Thyroid gland (tissue), 4 donors: ENCODE data around the gene KCNQ2. TPM values are rescaled to one million over a fixed set of nuclear protein-coding genes. Genes with fewer than 3 reads are reported as not detected.

Experiments used
- DNase-seq, 2 donors: peaks; one replicate each; pipeline ENCODE4 v3.0.0-alpha.2; 2019
- H3K27ac ChIP-seq, 3 donors: fragments of 200-600 bp; sonication (generic); 1 replicate in 2 of 3; 2 replicates in 1 of 3; pipeline ENCODE4 v1.5.1; 2016 to 2019; ENCODE audit warnings: mild to moderate bottlenecking in 1 of 3, moderate library complexity in 1 of 3
- H3K27me3 ChIP-seq: fragments of 200-600 bp; sonication (generic); one replicate; pipeline ENCODE4 v1.5.1; 2019
- H3K36me3 ChIP-seq, 2 donors: fragments of 200-600 bp; sonication (generic); one replicate each; pipeline ENCODE4 v1.5.1; 2016 to 2019
- H3K4me1 ChIP-seq, 2 donors: fragments of 200-600 bp; sonication (generic); one replicate each; pipeline ENCODE4 v1.5.1; 2017 to 2019
- H3K4me3 ChIP-seq, 3 donors: fragments of 200-600 bp; sonication (generic); replicated peaks in 1 of 3; 1 replicate in 2 of 3; 2 replicates in 1 of 3; pipeline ENCODE4 v1.5.1; 2016; ENCODE audit warnings: mild to moderate bottlenecking in 1 of 3
- H3K9me3 ChIP-seq: fragments of 200-600 bp; sonication (generic); one replicate; pipeline ENCODE4 v1.5.1; 2017
- POLR2A ChIP-seq, 2 donors: fragments of 450-650 bp; IDR thresholded peaks; one replicate each; pipeline ENCODE4 v1.6.1; 2017; ENCODE audit warnings: antibody characterized with exemption in 2 of 2, mild to moderate bottlenecking in 2 of 2, moderate library complexity in 1 of 2
- WGBS, 2 donors: methylation state at CpG; one replicate each; pipeline ENCODE4 v1.1.5; 2017; 5-methylcytosine and 5-hydroxymethylcytosine counted together
- intact Hi-C: fragments of 100-400 bp; cut with DNase I; formaldehyde crosslinking; loops from one replicate; pipeline ENCODE4 v1.15.1; 2023
- total RNA-seq, 4 donors: library from RNA; depleted of rRNA; stranded (reverse); fragments of >200 nt; gene quantifications; one replicate each; pipeline ENCODE4 v1.2.3, GENCODE V29; 2016
- TF ChIP-seq, protein P1 (sequence below), 6 experiments: fragments of 200-600 bp in 3 of 6; fragments of 450-650 bp in 3 of 6; sonication (generic) in 3 of 6; IDR thresholded peaks; one replicate each; pipeline ENCODE4 v1.5.1; 2016 to 2019; ENCODE audit warnings: antibody characterized with exemption in 6 of 6, mild to moderate bottlenecking in 2 of 6, inconsistent platforms in 1 of 6, moderate library complexity in 1 of 6

Gene KCNQ2
- total RNA-seq, 4 donors from 2014 or later = 0.11 to 0.27 TPM; not detected in 2

DNA sequence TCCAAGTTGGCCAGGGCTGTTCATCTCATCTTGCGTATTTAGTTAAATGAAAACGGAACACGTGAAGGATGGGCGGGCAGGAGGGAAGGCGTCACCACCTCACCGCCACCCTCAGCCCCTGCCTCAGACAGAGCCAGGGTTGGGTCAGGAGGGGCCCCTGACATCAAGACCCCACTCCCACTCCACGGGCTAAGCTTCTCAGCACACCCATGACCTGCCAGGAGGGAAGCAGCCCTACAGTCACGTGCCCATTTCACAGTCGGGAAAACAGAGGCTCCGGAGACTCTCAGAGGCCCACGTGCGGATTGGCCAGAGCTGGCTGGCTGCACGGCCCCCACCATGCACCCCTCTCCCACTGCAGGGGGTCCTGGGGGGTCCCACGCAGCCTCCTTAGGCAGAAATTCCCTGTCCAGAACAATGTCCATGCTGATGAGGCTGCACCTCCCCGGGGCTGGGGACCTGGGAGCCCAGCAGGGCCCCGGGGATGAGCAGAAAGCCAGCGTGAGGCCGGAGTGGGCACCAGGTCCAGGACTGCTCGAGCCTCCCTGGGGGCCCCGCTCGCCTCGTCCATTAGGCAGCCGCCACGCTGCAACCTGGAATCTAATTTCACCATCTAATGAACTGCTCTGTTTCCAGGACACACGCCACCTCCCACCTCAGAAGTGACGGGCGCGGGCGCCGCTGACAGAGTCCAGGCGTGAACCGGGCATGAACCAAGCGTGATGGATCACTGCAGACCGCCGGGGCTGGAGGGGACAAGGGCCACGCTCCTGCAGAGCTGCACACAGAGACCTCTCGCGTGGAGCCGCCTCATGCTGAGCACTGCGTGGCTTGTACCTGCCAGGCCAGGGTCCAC, 15.8 kb downstream of the KCNQ2 start:
- no peak overlapping the region for H3K4me3 ChIP-seq
- H3K27me3 ChIP-seq = no peaks in the 10 kb centered on the region
- no peak for TF ChIP-seq POLR2A (IDR thresholded peaks at IDR 0.05)
- TF ChIP-seq, protein P1, sequence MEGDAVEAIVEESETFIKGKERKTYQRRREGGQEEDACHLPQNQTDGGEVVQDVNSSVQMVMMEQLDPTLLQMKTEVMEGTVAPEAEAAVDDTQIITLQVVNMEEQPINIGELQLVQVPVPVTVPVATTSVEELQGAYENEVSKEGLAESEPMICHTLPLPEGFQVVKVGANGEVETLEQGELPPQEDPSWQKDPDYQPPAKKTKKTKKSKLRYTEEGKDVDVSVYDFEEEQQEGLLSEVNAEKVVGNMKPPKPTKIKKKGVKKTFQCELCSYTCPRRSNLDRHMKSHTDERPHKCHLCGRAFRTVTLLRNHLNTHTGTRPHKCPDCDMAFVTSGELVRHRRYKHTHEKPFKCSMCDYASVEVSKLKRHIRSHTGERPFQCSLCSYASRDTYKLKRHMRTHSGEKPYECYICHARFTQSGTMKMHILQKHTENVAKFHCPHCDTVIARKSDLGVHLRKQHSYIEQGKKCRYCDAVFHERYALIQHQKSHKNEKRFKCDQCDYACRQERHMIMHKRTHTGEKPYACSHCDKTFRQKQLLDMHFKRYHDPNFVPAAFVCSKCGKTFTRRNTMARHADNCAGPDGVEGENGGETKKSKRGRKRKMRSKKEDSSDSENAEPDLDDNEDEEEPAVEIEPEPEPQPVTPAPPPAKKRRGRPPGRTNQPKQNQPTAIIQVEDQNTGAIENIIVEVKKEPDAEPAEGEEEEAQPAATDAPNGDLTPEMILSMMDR (IDR thresholded peaks at IDR 0.05) = no peak
- no peak for DNase-seq
- H3K27ac ChIP-seq = no peak overlapping the region
- intact Hi-C loops = no loop called here
- WGBS, 2 donors = 56 to 75% methylated on average over 14 of the region's 40 CpGs
- no peaks in the 10 kb centered on the region for H3K9me3 ChIP-seq
- peaks cover 0 to 10% of the 10 kb centered on the region in 2 donors for H3K4me1 ChIP-seq
- no peaks in the 10 kb centered on the region for H3K36me3 ChIP-seq

DNA sequence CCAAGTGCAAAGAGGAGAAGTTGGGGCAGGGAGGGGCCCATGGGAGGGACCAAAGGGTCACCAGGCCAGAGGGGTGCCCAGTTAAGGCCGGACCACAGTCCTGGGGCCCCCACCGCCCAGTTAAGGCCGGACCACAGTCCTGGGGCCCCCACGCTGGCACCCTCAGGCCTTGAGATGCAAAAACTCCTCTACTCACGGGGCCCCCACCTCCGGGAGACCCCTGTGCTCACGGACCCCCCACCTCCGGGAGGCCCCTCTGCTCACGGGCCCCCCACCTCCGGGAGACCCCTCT, 16.9 kb downstream of the KCNQ2 start:
- Histone ChIP-seq H3K4me1 (peaks cover 0 to 10% of the 10 kb centered on the region in 2 donors), H3K9me3 (no peaks in the 10 kb centered on the region), H3K36me3 (no peaks in the 10 kb centered on the region), H3K27ac (no peak overlapping the region), H3K4me3 (no peak overlapping the region), H3K27me3 (no peaks in the 10 kb centered on the region)
- 60 to 81% methylated on average over 1 to 7 of the region's 10 CpGs for WGBS, 2 donors
- DNase-seq = no peak
- intact Hi-C loops = no loop called here
- TF ChIP-seq, protein P1 (IDR thresholded peaks at IDR 0.05) = no peak
- no peak for TF ChIP-seq POLR2A (IDR thresholded peaks at IDR 0.05)

DNA sequence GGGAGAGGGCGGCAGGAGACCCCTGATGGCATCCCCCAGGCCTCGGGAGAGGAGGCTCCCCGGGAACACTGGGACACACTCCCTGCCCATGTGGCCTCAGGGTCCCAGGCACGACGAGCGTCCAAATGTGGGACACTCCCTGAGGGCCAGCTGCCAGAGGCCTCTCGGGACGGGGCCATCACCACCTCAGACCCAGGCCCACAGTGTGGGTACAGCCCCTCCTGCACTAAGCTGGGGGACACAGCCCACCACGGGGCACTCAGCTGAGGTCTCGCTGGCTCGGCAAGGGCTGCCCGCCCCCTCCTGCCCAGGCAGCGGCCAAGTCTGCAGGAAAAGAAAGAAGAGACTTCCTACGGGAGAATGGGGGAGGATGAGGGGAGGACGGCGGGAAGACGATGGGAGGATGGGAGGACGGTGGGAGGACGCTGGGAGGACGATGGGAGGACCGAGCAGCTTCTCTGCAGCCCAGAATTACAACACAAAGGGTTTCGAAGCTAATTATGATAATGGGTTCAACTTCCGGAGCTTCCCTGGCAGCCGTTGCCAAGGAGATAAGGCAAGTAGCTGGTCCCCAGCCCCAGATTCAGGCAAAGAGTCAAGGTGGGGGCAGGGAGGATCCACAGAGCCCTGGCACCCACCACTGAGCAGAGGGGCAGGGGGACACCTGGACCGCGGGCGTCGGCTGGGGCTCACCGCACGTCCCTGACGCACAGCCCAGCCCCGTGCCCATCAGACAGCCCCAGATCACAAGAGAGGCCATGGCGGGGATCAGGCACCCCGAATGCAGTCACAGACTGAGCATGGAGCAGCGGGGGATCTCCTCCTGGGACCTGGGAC, 17.5 kb downstream of the KCNQ2 start:
- DNase-seq = no peak

DNA sequence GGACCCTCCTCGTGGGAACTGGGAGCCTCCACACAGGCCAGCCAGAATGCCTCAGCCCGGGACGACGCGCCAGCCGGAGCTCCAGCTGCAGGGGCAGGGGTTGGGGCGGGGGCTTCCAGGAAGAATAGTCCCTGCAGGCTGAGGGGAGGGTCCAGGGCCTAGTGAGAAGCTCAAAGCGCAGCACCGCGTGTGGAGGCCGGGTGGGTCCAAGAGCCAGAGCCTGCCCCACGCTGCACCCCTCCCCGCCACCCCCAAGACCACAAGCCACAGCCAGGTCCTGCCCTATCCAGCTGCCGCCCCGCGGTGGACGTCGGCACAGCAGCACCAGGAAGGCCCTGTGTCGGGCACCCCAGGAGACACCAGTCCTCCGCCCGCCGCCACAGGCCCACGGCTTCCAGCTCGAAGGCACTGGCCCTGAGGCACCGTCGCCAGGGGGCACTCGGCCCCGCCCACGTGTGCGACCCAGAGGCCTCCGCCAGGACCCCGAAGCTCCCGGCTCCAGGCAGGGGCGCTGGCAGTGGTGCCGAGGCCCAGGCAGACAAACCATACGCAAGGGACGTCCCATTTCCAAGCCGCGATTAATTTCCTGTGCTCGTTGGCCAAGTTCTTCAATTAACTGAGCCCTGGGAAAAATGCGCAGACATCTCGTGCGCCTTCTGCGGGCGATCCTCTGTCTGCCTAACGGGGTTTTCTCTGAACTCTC, 19.5 kb downstream of the KCNQ2 start:
- Histone ChIP-seq H3K27ac (no peak overlapping the region), H3K36me3 (no peaks in the 10 kb centered on the region), H3K9me3 (no peaks in the 10 kb centered on the region), H3K27me3 (no peaks in the 10 kb centered on the region), H3K4me1 (peaks cover 0 to 10% of the 10 kb centered on the region in 2 donors), H3K4me3 (no peak overlapping the region)
- 63 to 78% methylated on average over 30 to 34 of the region's 46 CpGs for WGBS, 2 donors
- no peak for DNase-seq
- TF ChIP-seq, protein P1 (IDR thresholded peaks at IDR 0.05) = no peak
- no peak for TF ChIP-seq POLR2A (IDR thresholded peaks at IDR 0.05)
- intact Hi-C loops = no loop called here

More for the DNA sequence above, 17.5 kb downstream of the KCNQ2 start:
- Histone ChIP-seq H3K4me1 (peaks cover 0 to 10% of the 10 kb centered on the region in 2 donors), H3K27ac (no peak overlapping the region), H3K27me3 (no peaks in the 10 kb centered on the region), H3K4me3 (no peak overlapping the region), H3K9me3 (no peaks in the 10 kb centered on the region), H3K36me3 (no peaks in the 10 kb centered on the region)
- 30 to 40% methylated on average over 18 to 27 of the region's 35 CpGs for WGBS, 2 donors
- TF ChIP-seq, protein P1 (IDR thresholded peaks at IDR 0.05) = no peak
- TF ChIP-seq POLR2A (IDR thresholded peaks at IDR 0.05) = no peak
- intact Hi-C loops = no loop called here
